OCI-M1 (cell line): ENCODE data around the gene EML5.
"Not testable (repeated sequence)": the region's sequence is repeated elsewhere in the genome, so short reads cannot be mapped to it uniquely, and the experiment has no call there.

Experiments used
- DNase-seq: peaks from one replicate; lab custom pipeline; 2025; lab: John Stamatoyannopoulos, UW

Gene EML5

GRCh38 chr14:88802596-88802995 is 9.8 kb upstream of the EML5 start:
- no peak for DNase-seq

- DNase-seq, result no peak
Observed at GRCh38 chr14:88799522-88799921, 6.8 kb upstream of the EML5 start.

- DNase-seq, result no peak
Observed at GRCh38 chr14:88798156-88798555, 5.4 kb upstream of the EML5 start.

GRCh38 chr14:88793259-88793625 is 489 bp upstream of the EML5 start:
- no peak for DNase-seq

- DNase-seq, result no peak
Observed at GRCh38 chr14:88791629-88792472, 902 bp downstream of the EML5 start.

- DNase-seq, result no peak
Observed at GRCh38 chr14:88791252-88791621, 1.5 kb downstream of the EML5 start.

GRCh38 chr14:88790501-88791251 is 2.1 kb downstream of the EML5 start:
- DNase-seq, result no peak

- DNase-seq, result not testable (repeated sequence)
Observed at GRCh38 chr14:88789573-88789972, 3.2 kb downstream of the EML5 start.

GRCh38 chr14:88786715-88787114 is 6.0 kb downstream of the EML5 start:
- no peak for DNase-seq

- DNase-seq, result no peak
Observed at GRCh38 chr14:88785911-88786310, 6.8 kb downstream of the EML5 start.

- no peak for DNase-seq
Observed at GRCh38 chr14:88775532-88775931, 17.2 kb downstream of the EML5 start.

GRCh38 chr14:88770736-88771135 is 22.0 kb downstream of the EML5 start:
- no peak for DNase-seq

- no peak for DNase-seq
Observed at GRCh38 chr14:88765130-88765529, 27.6 kb downstream of the EML5 start.

GRCh38 chr14:88753873-88754272 is 38.9 kb downstream of the EML5 start:
- DNase-seq, result no peak

- DNase-seq, result peak; percentile 15
Observed at GRCh38 chr14:88750945-88751344, 41.8 kb downstream of the EML5 start.

- DNase-seq, result no peak
Observed at GRCh38 chr14:88750413-88750812, 42.3 kb downstream of the EML5 start.

- DNase-seq, result no peak
Observed at GRCh38 chr14:88749139-88749538, 43.6 kb downstream of the EML5 start.

GRCh38 chr14:88748288-88748687 is 44.5 kb downstream of the EML5 start:
- DNase-seq, result no peak

GRCh38 chr14:88746052-88746451 is 46.7 kb downstream of the EML5 start:
- DNase-seq, result no peak

GRCh38 chr14:88737245-88737644 is 55.5 kb downstream of the EML5 start:
- no peak for DNase-seq

- no peak for DNase-seq
Observed at GRCh38 chr14:88733121-88733520, 59.6 kb downstream of the EML5 start.

GRCh38 chr14:88729159-88729558 is 63.6 kb downstream of the EML5 start:
- peak; percentile 3 for DNase-seq

- no peak for DNase-seq
Observed at GRCh38 chr14:88727057-88727456, 65.7 kb downstream of the EML5 start.
